ENCODE data around the gene GALNTL6. TPM values are rescaled to one million over a fixed set of nuclear protein-coding genes. Genes with fewer than 3 reads are reported as not detected.

GALNTL6 gene
- polyA plus RNA-seq, 1 donor (not counting 4 experiments of a cell fraction or from before 2014, with no cell fraction given): not detected

DNA sequence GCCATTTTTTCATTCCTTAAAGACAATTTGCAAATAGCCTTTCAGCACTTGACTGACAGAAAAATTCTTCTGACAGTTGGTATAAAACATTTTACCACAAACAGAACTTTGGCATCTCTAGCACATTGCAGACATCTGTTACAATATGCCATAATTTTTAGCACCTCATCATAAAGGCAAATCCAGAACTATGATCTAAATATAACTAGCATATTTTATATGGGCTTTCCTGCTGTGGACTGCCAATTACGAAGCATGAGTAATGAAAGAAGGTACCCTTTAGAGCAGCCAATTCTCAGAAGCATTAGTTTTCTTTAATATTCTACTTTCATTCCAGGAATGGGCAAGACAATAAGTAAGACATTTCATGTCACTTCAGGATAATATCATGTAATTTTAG, 708.0 kb downstream of the GALNTL6 start:
- no peaks in the 10 kb centered on the region for H3K9me3 ChIP-seq (ENCODE audit: control insufficient read depth, low read depth, low read length)
- no peak overlapping the region for H3K4me2 ChIP-seq (ENCODE audit: control insufficient read depth, extremely low read depth, insufficient read depth, low read depth, low read length)
- H3K4me1 ChIP-seq (ENCODE audit: control insufficient read depth, extremely low read depth, insufficient read depth, low read length): no peaks in the 10 kb centered on the region
- H3K36me3 ChIP-seq (ENCODE audit: control insufficient read depth in 2 of 2, extremely low read depth in 1 of 2, insufficient read depth in 2 of 2, low read length in 2 of 2): no peaks in the 10 kb centered on the region
- no peaks in the 10 kb centered on the region for H3K79me2 ChIP-seq (ENCODE audit: control insufficient read depth, insufficient read depth, low read length)
- no peak overlapping the region for H2AFZ ChIP-seq (ENCODE audit: control insufficient read depth, low read length)
- no peaks in the 10 kb centered on the region for H3K9me1 ChIP-seq (ENCODE audit: control insufficient read depth, extremely low read depth, insufficient read depth, low read length)
- H3K9ac ChIP-seq (ENCODE audit: control insufficient read depth, extremely low read depth, insufficient read depth, low read length): no peak overlapping the region
- no peak for FAIRE-seq
- dilution Hi-C loops (cut with MboI; ENCODE audit: extremely low pct_ligation_motif_present, low sequenced_read_pairs): no loop called here
- no peak overlapping the region for H3K4me3 ChIP-seq (ENCODE audit: control insufficient read depth in 2 of 3, extremely low read depth in 1 of 3, insufficient read depth in 2 of 3, low read depth in 1 of 3, low read length in 3 of 3)
- TF ChIP-seq CTCF (optimal IDR thresholded peaks at IDR 0.05 in 1 of 3, IDR thresholded peaks at IDR 0.05 in 1 of 3, conservative IDR thresholded peaks at IDR 0.05 in 1 of 3; ENCODE audit: extremely low read depth in 1 of 3, insufficient read depth in 2 of 3, low read length in 3 of 3) (no peak), EZH2 (IDR thresholded peaks at IDR 0.05; ENCODE audit: low read length) (no peak)
- DNase-seq (ENCODE audit: low read depth, low spot score): no peak
- H3K27me3 ChIP-seq (ENCODE audit: control insufficient read depth, extremely low read depth, insufficient read depth, low read length): no peaks in the 10 kb centered on the region
- H4K20me1 ChIP-seq (ENCODE audit: control insufficient read depth, extremely low read depth, insufficient read depth, low read length): no peaks in the 10 kb centered on the region
- H3K27ac ChIP-seq (ENCODE audit: control insufficient read depth, insufficient read depth, low read length): no peak overlapping the region

DNA sequence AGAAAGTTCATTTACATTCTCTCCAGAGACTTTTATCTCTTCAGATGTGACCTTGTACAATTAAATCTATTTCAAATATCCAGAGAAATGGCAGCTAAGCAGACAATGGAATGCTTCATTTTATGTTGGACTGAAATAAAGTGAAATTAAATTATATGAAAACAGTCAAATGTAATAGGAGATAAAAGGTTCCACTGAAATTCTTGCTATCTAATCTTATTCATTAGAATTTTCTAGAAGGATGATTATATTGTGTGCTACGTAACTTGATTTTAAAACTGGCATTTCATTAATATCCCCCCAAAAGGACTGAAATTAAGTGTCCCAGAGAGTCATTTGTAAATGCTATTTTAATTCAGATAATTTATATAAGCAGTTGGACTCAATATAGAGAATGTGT, 708.5 kb downstream of the GALNTL6 start:
- Histone ChIP-seq H3K4me3 (ENCODE audit: control insufficient read depth in 2 of 3, extremely low read depth in 1 of 3, insufficient read depth in 2 of 3, low read depth in 1 of 3, low read length in 3 of 3) (no peak overlapping the region), H3K9me3 (ENCODE audit: control insufficient read depth, low read depth, low read length) (no peaks in the 10 kb centered on the region), H3K79me2 (ENCODE audit: control insufficient read depth, insufficient read depth, low read length) (no peaks in the 10 kb centered on the region), H3K27me3 (ENCODE audit: control insufficient read depth, extremely low read depth, insufficient read depth, low read length) (no peaks in the 10 kb centered on the region), H3K4me1 (ENCODE audit: control insufficient read depth, extremely low read depth, insufficient read depth, low read length) (no peaks in the 10 kb centered on the region), H3K36me3 (ENCODE audit: control insufficient read depth in 2 of 2, extremely low read depth in 1 of 2, insufficient read depth in 2 of 2, low read length in 2 of 2) (no peaks in the 10 kb centered on the region), H3K9me1 (ENCODE audit: control insufficient read depth, extremely low read depth, insufficient read depth, low read length) (no peaks in the 10 kb centered on the region), H2AFZ (ENCODE audit: control insufficient read depth, low read length) (no peak overlapping the region), H3K27ac (ENCODE audit: control insufficient read depth, insufficient read depth, low read length) (no peak overlapping the region), H3K4me2 (ENCODE audit: control insufficient read depth, extremely low read depth, insufficient read depth, low read depth, low read length) (no peak overlapping the region), H4K20me1 (ENCODE audit: control insufficient read depth, extremely low read depth, insufficient read depth, low read length) (no peaks in the 10 kb centered on the region), H3K9ac (ENCODE audit: control insufficient read depth, extremely low read depth, insufficient read depth, low read length) (no peak overlapping the region)
- FAIRE-seq (no peak), DNase-seq (ENCODE audit: low read depth, low spot score) (no peak)
- dilution Hi-C loops (cut with MboI; ENCODE audit: extremely low pct_ligation_motif_present, low sequenced_read_pairs): no loop called here
- no peak for TF ChIP-seq CTCF (optimal IDR thresholded peaks at IDR 0.05 in 1 of 3, IDR thresholded peaks at IDR 0.05 in 1 of 3, conservative IDR thresholded peaks at IDR 0.05 in 1 of 3; ENCODE audit: extremely low read depth in 1 of 3, insufficient read depth in 2 of 3, low read length in 3 of 3)
- no peak for TF ChIP-seq EZH2 (IDR thresholded peaks at IDR 0.05; ENCODE audit: low read length)

Measured in keratinocyte (primary cell).